Left cardiac atrium (tissue), 4 donors: ENCODE results near the gene RFPL1. TPM values are rescaled to one million over a fixed set of nuclear protein-coding genes. Genes with fewer than 3 reads are reported as not detected.
"Not testable (repeated sequence)": the region's sequence is repeated elsewhere in the genome, so short reads cannot be mapped to it uniquely, and the experiment has no call there.

Experiments used
- ATAC-seq, 2 donors: fragments of 200-7000 bp; cut with Tn5 transposase; one replicate each; pipeline ENCODE4 v1.9.1; 2020; ENCODE audit warnings: mild to moderate bottlenecking in 2 of 2, moderate library complexity in 2 of 2
- DNase-seq: peaks from one replicate; pipeline ENCODE4 v3.0.0-alpha.2; 2020
- intact Hi-C, 2 donors: fragments of 100-400 bp; cut with DNase I; formaldehyde crosslinking; loops; one replicate each; pipeline versions ENCODE4 v1.14.1 to v1.15.1; 2022 to 2023
- total RNA-seq, 2 donors: library from RNA; stranded (reverse); fragmentation: NEBNext Ultra II Directional; extraction: Animal tissue kit (Norgen Biotek cat#: 25700); gene quantifications; one replicate each; pipeline ENCODE4 v1.2.1, GENCODE V29; 2021
- donor health status: DM: no; HTN: yes; CAD: no.
- donor health status: DM: no; HTN: yes; CAD: no; lungs with severe emphysema.
- donor health status: DM: yes; HTN: yes; CAD: no.
- donor health status: Dilated cardiomyopathy.

Gene RFPL1
- total RNA-seq, 2 donors from 2014 or later = not detected

- intact Hi-C loops = no loop called here
- DNase-seq (peak; percentile 68), ATAC-seq (peak; percentile 68 to 91)
Observed at GRCh38 chr22:29470159-29470855, 31.9 kb downstream of the RFPL1 start.

- DNase-seq = no peak
- intact Hi-C loops = no loop called here
- no peak for ATAC-seq
Observed at GRCh38 chr22:29473001-29473400, 34.6 kb downstream of the RFPL1 start.

GRCh38 chr22:29475550-29475949, 37.2 kb downstream of the RFPL1 start:
- DNase-seq (no peak), ATAC-seq (no peak)
- intact Hi-C loops = no loop called here

- ATAC-seq = no peak
- DNase-seq = no peak
- intact Hi-C loops = no loop called here
Observed at GRCh38 chr22:29476116-29476515, 37.7 kb downstream of the RFPL1 start.

- no peak for DNase-seq
- no peak for ATAC-seq
- intact Hi-C loops = no loop called here
Observed at GRCh38 chr22:29477723-29478318, 39.4 kb downstream of the RFPL1 start.

GRCh38 chr22:29478326-29479276, 40.2 kb downstream of the RFPL1 start:
- DNase-seq = no peak
- intact Hi-C loops = no loop called here
- peak in 1 of 2 donors; percentile 46 for ATAC-seq

GRCh38 chr22:29479417-29480261, 41.3 kb downstream of the RFPL1 start, which contains the start of gene NEFH:
NEFH (plus strand) TSS chr22:29480218; CDS start chr22:29480263, 45 bp downstream.
- DNase-seq (no peak), ATAC-seq (no peak)
- intact Hi-C loops = no loop called here

GRCh38 chr22:29480262-29480511, 41.8 kb downstream of the RFPL1 start:
- no peak for ATAC-seq
- DNase-seq = no peak
- intact Hi-C loops = no loop called here

GRCh38 chr22:29480512-29481264, 42.3 kb downstream of the RFPL1 start:
- intact Hi-C loops = no loop called here
- no peak for DNase-seq

GRCh38 chr22:29481265-29482000, 43.0 kb downstream of the RFPL1 start:
- intact Hi-C loops = no loop called here
- DNase-seq (no peak), ATAC-seq (peak in 1 of 2 donors; percentile 16)

More at GRCh38 chr22:29480512-29481264, 42.3 kb downstream of the RFPL1 start:
- peak; percentile 38 to 60 for ATAC-seq

- DNase-seq (no peak), ATAC-seq (no peak)
- intact Hi-C loops = no loop called here
Observed at GRCh38 chr22:29482253-29482652, 43.9 kb downstream of the RFPL1 start.

- no peak for ATAC-seq
- DNase-seq = no peak
- intact Hi-C loops = no loop called here
Observed at GRCh38 chr22:29482726-29483125, 44.3 kb downstream of the RFPL1 start.

- ATAC-seq (no peak), DNase-seq (no peak)
- intact Hi-C loops = no loop called here
Observed at GRCh38 chr22:29483254-29483653, 44.9 kb downstream of the RFPL1 start.

- DNase-seq = no peak
- intact Hi-C loops = no loop called here
- no peak for ATAC-seq
Observed at GRCh38 chr22:29484642-29485041, 46.3 kb downstream of the RFPL1 start.

GRCh38 chr22:29485448-29485847, 47.1 kb downstream of the RFPL1 start:
- intact Hi-C loops = no loop called here
- DNase-seq (no peak), ATAC-seq (no peak)

GRCh38 chr22:29487426-29487986, 49.1 kb downstream of the RFPL1 start:
- intact Hi-C loops = no loop called here
- DNase-seq = no peak
- peak in 1 of 2 donors; percentile 49 for ATAC-seq

GRCh38 chr22:29489127-29489780, 50.9 kb downstream of the RFPL1 start:
- intact Hi-C loops, DNase-seq, ATAC-seq: not testable (repeated sequence)
